Caki2 (cell line): ENCODE data around the gene DISP3. TPM values are rescaled to one million over a fixed set of nuclear protein-coding genes. Genes with fewer than 3 reads are reported as not detected.

ENCODE experiments used
- DNase-seq: peaks from one replicate; pipeline ENCODE4 v3.0.0-alpha.2; 2015; ENCODE audit warnings: low read depth
- in situ Hi-C: cut with HindIII; loops from 2 replicates; pipeline ENCODE4 v1.10.0; 2016; ENCODE audit warnings: low sequenced_read_pairs, low pct_unique_long_range_greater_than_20kb, mixed read lengths
- total RNA-seq: library from RNA; depleted of rRNA; stranded (reverse); fragments of >200 nt; shearing (Covaris generic); gene quantifications from 2 replicates; pipeline ENCODE4 v1.2.3, GENCODE V29; 2014; ENCODE audit warnings: low replicate concordance

Gene DISP3
- total RNA-seq, 1 experiment from 2014 or later: 0.27 TPM

GRCh38 chr1:11482701-11483479, 3.9 kb downstream of the DISP3 start:
- in situ Hi-C loops: no loop called here
- no peak for DNase-seq

GRCh38 chr1:11483581-11484320, 4.8 kb downstream of the DISP3 start:
- in situ Hi-C loops: no loop called here
- DNase-seq: no peak

DNA sequence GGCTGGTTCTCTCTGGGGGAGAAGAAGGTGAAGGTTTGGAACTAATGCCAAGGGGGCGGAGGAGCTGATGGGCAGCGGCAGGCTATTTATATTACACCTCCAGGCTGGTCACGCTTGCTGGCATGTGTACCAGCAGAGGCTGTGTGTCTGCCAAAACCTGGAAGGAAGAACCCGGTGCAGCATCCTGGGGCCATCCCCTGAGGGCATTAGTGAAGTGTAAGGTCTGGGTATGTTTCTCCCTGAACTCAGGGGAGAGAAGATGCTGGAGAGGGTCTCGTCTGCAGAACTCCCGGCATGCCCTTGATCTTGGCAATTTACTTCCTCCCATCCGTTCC, 5.3 kb downstream of the DISP3 start:
- in situ Hi-C loops: no loop called here
- no peak for DNase-seq

DNA sequence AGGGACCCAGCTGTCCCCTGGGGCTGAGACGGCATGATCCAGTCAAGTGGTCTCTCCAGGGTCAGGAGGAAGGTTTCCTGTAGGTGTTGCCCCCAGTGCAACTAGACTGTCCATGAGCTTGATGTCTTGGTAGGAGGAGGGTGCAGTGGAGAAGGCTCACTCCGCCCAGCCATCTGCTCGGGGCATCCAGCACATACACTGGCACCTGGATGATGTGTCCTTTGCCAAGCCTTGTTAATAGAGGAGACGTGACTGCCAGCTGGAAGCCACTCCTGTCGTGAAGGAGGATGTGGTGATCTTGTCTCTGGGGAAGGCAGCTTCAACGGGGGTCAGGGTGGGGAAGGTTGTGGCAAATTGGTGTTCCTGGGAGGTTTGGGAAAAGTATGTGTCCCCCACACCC, 6.2 kb downstream of the DISP3 start:
- DNase-seq: no peak
- in situ Hi-C loops: no loop called here

DNA sequence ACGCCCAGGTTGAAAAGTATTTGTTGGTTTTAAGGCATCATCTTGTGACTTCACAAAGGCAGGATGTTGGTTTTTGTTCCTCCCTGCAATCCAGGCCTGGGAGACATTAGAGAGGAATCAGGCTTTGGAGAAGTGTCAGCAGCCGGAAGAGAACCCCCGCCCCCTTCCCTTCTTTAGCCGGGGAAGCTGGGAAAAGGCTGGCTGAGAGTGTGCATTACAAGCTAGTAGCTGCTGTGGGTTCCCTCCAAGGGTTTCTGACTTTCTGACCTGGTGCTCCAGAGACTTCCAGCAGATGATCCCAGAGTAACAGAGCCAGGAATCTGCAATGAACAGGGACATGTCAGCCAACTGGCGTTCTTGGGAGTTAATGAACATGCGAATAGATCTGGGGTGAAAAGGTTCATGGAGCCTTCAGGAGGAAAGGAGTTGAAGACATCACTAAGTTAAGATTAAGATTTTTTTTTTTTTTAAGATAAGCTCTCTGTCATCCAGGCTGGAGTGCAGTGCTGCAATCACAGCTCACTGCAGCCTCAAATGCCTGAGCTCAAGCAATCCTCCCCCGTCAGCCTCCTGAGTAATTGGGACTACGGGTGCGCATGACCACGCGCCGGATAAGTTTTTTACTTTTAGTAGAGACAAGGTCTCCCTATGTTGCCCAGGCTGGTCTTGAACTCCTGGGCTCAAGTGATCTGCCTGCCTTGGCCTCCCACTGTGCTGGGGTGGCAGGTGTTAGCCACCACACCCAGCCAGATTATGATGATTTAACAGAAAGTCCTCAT, 7.5 kb downstream of the DISP3 start:
- in situ Hi-C loops: no loop called here
- DNase-seq: no peak

DNA sequence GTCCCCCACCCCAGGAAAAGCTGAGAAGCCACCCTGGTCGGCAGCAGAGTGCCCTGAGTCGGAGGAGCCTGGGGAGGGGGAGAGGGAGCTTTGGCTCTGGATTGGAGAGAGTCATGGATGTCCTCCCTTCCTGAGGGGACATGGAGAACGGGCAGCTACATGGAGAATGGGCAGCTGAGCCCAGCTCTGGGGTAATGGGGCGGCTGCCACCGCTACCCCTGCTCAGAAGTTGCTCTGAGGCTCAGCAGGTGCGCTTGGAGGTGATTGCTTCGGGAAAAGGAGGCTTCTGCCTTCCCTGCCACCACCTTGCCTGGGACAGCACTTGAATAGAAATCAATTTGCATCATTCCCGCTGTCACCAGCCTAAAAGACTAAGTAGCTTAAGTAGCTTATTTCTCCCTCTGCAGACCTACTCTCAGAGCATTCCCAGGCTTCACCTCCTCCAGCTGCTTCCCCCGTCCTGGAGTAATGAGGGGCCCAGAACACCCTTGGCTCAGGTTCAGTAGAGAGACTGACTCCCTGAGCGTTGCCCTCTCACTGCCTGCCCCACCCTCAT, 8.3 kb downstream of the DISP3 start:
- DNase-seq: no peak
- in situ Hi-C loops: no loop called here

DNA sequence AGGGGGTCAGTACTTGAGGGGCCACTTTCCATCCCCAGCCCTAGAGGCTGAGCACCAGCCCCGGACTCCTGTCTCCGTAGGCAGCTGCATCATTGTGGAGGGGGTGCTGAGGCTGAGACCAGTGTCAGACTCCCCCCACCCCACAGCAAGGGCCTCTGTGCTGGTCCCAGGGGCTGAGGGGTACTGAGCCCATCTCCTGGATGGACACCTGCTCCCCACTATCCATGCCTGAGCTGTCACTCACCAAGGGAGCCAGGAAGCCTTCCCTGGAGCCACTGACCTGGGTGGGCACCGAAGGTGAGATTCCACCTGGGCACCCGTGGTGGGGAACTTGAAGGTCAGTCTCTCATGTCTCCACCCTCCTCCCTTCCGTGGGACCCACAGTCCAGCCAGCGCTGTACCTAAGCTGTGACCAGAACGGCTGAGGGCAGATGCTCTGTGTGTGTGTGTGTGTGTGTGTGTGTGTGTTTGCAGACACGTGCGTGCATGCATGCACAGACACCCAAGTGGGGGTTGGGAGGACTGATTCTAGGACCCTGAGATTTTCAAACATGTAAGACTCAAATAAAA, 9.3 kb downstream of the DISP3 start:
- in situ Hi-C loops: no loop called here
- no peak for DNase-seq

DNA sequence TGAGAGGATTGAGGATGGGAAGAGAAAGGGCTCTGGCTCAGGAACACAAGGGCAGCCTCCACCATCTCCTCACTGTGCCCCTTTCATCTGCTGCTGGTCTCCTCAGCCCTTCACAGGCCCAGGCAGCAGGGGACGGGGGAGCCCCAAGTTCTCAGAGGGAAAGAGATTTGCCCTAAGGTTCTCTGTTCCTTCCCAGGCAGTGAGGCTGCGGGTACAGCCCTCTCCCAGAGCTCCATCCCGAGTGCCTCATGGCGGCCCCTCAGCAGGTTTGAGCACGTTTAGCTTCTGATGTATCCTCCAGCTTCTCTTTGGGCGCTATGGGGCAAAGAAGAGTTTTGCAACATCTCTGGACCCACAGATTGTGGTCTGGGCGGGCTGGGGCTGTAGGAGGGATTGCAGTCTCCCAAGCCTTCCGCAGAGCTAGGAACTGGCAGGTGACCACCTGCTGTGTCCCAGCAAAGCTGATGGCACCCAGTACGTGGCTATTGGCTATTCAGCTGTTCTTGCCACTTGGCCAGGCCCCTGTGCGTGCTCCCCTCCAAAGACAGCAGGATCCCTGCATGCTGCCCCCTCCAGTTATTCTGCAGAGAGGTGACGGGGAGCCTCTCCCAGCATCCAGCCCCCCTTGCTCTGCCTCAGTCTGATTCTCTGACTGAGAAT, 10.1 kb downstream of the DISP3 start:
- no peak for DNase-seq
- in situ Hi-C loops: no loop called here

DNA sequence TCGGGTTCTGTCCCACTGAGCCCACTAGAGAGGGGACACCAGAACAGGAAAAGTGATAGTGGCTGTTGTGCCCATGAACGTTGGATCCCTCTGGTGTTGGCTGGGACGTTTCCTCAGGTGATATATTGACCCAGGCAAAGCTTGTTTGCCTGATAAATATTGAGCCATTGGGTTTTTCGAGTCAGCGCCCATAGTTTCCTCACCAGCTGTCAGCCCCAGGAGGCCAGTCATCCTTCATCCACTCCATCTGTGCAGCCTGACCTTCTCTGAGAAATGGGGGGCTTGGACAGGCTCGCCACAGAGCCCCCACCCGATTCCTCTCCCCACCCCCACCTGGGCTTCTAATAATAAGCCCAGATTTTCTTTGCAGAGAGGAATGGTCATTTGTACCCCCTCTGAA, 13.3 kb downstream of the DISP3 start:
- no peak for DNase-seq
- in situ Hi-C loops: no loop called here

- no peak for DNase-seq
- in situ Hi-C loops: no loop called here
Observed at GRCh38 chr1:11493972-11494655, 15.2 kb downstream of the DISP3 start.

DNA sequence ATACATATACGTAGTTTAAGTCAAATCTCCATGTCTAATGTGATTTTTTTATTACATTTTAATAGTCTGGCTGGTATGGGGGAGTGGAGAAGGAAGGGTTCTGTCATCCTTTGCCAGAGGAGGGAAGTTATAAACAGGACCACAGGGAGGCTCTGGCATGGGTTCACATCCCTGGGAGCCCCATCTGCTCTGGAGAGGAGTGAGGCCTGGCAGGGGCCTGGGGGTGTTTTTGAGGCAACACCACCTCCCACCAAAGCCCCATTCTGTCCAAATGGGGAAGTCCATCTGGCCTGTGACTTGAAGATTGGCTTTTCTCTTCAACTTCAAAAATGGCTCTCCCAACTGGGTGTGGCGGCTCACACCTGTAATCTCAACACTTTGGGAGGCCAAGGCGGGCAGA, 15.8 kb downstream of the DISP3 start:
- in situ Hi-C loops: no loop called here
- no peak for DNase-seq

DNA sequence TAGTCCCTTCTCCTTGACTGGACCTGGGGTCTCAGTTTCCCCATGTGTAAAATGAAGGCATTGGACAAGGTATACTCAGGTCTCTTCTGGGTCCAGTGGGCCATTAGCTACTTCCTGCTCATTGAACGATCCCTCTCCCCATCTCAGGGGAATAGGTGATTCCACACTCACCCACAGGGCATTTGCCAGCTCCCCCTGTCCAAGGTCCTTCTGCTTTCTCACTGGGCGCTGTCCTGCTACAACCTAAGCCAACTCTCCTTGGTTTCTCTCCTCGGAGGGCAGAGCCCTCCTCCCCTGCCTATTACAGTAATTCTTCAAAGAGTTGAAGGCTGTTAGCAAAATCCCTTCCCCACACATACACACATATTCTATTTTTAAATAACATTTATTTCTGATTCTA, 16.6 kb downstream of the DISP3 start:
- in situ Hi-C loops: no loop called here
- DNase-seq: no peak

GRCh38 chr1:11496551-11497080, 17.7 kb downstream of the DISP3 start:
- DNase-seq: no peak
- in situ Hi-C loops: no loop called here

- in situ Hi-C loops: no loop called here
- no peak for DNase-seq
Observed at GRCh38 chr1:11498956-11499594, 20.1 kb downstream of the DISP3 start.

- in situ Hi-C loops: no loop called here
- DNase-seq: no peak
Observed at GRCh38 chr1:11499601-11500331, 20.8 kb downstream of the DISP3 start.

- in situ Hi-C loops: no loop called here
- no peak for DNase-seq
Observed at GRCh38 chr1:11500881-11501280, 21.9 kb downstream of the DISP3 start.
